Measurements from ENCODE around the gene ANKMY2. TPM values are rescaled to one million over a fixed set of nuclear protein-coding genes. Genes with fewer than 3 reads are reported as not detected.

The ANKMY2 gene
- total RNA-seq, 1 donor from 2014 or later, result 68.5 TPM

- H3K4me1 Mint-ChIP-seq, result peaks cover 3% of the 10 kb centered on the region
- H3K4me2 ChIP-seq, result no peak overlapping the region
- no peak overlapping the region for H2AFZ ChIP-seq (replicated peaks)
- no peak for DNase-seq (ENCODE audit: low spot score)
- H3K27me3 Mint-ChIP-seq (ENCODE audit: insufficient read depth, low read depth), result peaks cover 2% of the 10 kb centered on the region
- no peak overlapping the region for H3K9ac ChIP-seq
- no peak overlapping the region for H3K27ac Mint-ChIP-seq
- no peaks in the 10 kb centered on the region for H3K79me2 ChIP-seq (ENCODE audit: low read depth)
- H3K4me1 ChIP-seq, result no peaks in the 10 kb centered on the region
- no peak overlapping the region for H3K4me3 ChIP-seq
- no peaks in the 10 kb centered on the region for H3K36me3 Mint-ChIP-seq
- H3K9me3 Mint-ChIP-seq, result no peaks in the 10 kb centered on the region
- no peaks in the 10 kb centered on the region for H3K9me3 ChIP-seq (ENCODE audit: low read depth)
- no peak overlapping the region for H3K4me3 Mint-ChIP-seq
- no peak for TF ChIP-seq EZH2 (IDR thresholded peaks at IDR 0.05)
- TF ChIP-seq CTCF (IDR thresholded peaks at IDR 0.05), result no peak
- TF ChIP-seq EZH2phosphoT487 (IDR thresholded peaks at IDR 0.05), result no peak
- no peaks in the 10 kb centered on the region for H3K36me3 ChIP-seq
- no peaks in the 10 kb centered on the region for H3K27me3 ChIP-seq
- no peaks in the 10 kb centered on the region for H3F3A ChIP-seq (ENCODE audit: low read depth)
- H3K27ac ChIP-seq, result no peak overlapping the region
- H4K20me1 ChIP-seq (ENCODE audit: low read depth), result no peaks in the 10 kb centered on the region
Observed at GRCh38 chr7:16558761-16559302, 86.7 kb downstream of the ANKMY2 start.

GRCh38 chr7:16556359-16556758 lies 89.2 kb downstream of the ANKMY2 start:
- H3K36me3 Mint-ChIP-seq, result no peaks in the 10 kb centered on the region

GRCh38 chr7:16554518-16555236 lies 90.9 kb downstream of the ANKMY2 start:
- H3K9me3 ChIP-seq (ENCODE audit: low read depth), result no peaks in the 10 kb centered on the region
- Mint-ChIP-seq H3K4me3 (no peak overlapping the region), H3K27me3 (ENCODE audit: insufficient read depth, low read depth) (peaks cover 2% of the 10 kb centered on the region), H3K9me3 (no peaks in the 10 kb centered on the region), H3K4me1 (no peaks in the 10 kb centered on the region), H3K36me3 (no peaks in the 10 kb centered on the region), H3K27ac (no peak overlapping the region)
- H3K4me3 ChIP-seq, result no peak overlapping the region
- no peak overlapping the region for H3K9ac ChIP-seq
- no peak overlapping the region for H3K4me2 ChIP-seq
- DNase-seq (ENCODE audit: low spot score), result no peak
- H4K20me1 ChIP-seq (ENCODE audit: low read depth), result no peaks in the 10 kb centered on the region
- no peak overlapping the region for H3K27ac ChIP-seq
- H2AFZ ChIP-seq (replicated peaks), result no peak overlapping the region
- H3K79me2 ChIP-seq (ENCODE audit: low read depth), result no peaks in the 10 kb centered on the region
- H3K27me3 ChIP-seq, result no peaks in the 10 kb centered on the region
- H3K4me1 ChIP-seq, result no peaks in the 10 kb centered on the region
- TF ChIP-seq CTCF (IDR thresholded peaks at IDR 0.05) (no peak), EZH2 (IDR thresholded peaks at IDR 0.05) (no peak), EZH2phosphoT487 (IDR thresholded peaks at IDR 0.05) (no peak)
- no peaks in the 10 kb centered on the region for H3F3A ChIP-seq (ENCODE audit: low read depth)
- H3K36me3 ChIP-seq, result no peaks in the 10 kb centered on the region

More at GRCh38 chr7:16556359-16556758, 89.2 kb downstream of the ANKMY2 start:
- H3K4me2 ChIP-seq, result no peak overlapping the region
- peaks cover 2% of the 10 kb centered on the region for H3K27me3 Mint-ChIP-seq (ENCODE audit: insufficient read depth, low read depth)
- H3K4me3 Mint-ChIP-seq, result no peak overlapping the region
- no peaks in the 10 kb centered on the region for H3K36me3 ChIP-seq
- H3K4me3 ChIP-seq, result no peak overlapping the region
- H3K4me1 ChIP-seq, result no peaks in the 10 kb centered on the region
- H3K79me2 ChIP-seq (ENCODE audit: low read depth), result no peaks in the 10 kb centered on the region
- no peaks in the 10 kb centered on the region for H3K9me3 Mint-ChIP-seq
- H3K9me3 ChIP-seq (ENCODE audit: low read depth), result no peaks in the 10 kb centered on the region
- H3K27ac ChIP-seq, result no peak overlapping the region
- H2AFZ ChIP-seq (replicated peaks), result peak overlapping the region; percentile 40
- H3K9ac ChIP-seq, result no peak overlapping the region
- no peaks in the 10 kb centered on the region for H3K4me1 Mint-ChIP-seq
- H3K27me3 ChIP-seq, result no peaks in the 10 kb centered on the region
- no peak overlapping the region for H3K27ac Mint-ChIP-seq
- H3F3A ChIP-seq (ENCODE audit: low read depth), result no peaks in the 10 kb centered on the region
- no peak for DNase-seq (ENCODE audit: low spot score)
- no peaks in the 10 kb centered on the region for H4K20me1 ChIP-seq (ENCODE audit: low read depth)
- no peak for TF ChIP-seq EZH2 (IDR thresholded peaks at IDR 0.05)
- no peak for TF ChIP-seq EZH2phosphoT487 (IDR thresholded peaks at IDR 0.05)
- no peak for TF ChIP-seq CTCF (IDR thresholded peaks at IDR 0.05)
